HG03196 (cell line): ENCODE results near the gene SASH1.
"Not testable (repeated sequence)": the region's sequence is repeated elsewhere in the genome, so short reads cannot be mapped to it uniquely, and the experiment has no call there.

Experiments used
- ATAC-seq: cut with Tn5 transposase; IDR thresholded peaks from one replicate; pipeline ENCODE4 v1.9.1; 2021; ENCODE audit not compliant: unreplicated experiment

SASH1 gene

GRCh38 chr6:148572676-148573335 lies 230.2 kb downstream of the SASH1 start:
- ATAC-seq: no peak

DNA sequence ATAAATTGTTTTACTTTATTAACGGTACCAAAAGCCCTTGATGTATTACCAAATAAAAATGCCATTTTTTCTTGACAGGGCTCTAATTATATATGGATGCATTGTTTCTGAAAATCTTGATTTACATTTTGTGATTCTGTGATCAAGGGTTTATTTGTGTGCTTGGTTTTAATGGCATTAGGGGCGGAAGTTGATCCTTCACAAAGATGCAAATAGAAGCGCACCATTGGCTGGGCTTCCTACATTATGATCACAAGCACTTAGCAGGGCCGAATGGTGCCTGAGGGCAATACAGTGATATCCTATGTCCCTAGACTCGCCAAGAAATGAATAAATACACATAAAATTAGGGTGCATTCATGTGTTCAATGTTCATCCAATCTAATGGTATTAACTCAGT lies 231.3 kb downstream of the SASH1 start:
- ATAC-seq: no peak

DNA sequence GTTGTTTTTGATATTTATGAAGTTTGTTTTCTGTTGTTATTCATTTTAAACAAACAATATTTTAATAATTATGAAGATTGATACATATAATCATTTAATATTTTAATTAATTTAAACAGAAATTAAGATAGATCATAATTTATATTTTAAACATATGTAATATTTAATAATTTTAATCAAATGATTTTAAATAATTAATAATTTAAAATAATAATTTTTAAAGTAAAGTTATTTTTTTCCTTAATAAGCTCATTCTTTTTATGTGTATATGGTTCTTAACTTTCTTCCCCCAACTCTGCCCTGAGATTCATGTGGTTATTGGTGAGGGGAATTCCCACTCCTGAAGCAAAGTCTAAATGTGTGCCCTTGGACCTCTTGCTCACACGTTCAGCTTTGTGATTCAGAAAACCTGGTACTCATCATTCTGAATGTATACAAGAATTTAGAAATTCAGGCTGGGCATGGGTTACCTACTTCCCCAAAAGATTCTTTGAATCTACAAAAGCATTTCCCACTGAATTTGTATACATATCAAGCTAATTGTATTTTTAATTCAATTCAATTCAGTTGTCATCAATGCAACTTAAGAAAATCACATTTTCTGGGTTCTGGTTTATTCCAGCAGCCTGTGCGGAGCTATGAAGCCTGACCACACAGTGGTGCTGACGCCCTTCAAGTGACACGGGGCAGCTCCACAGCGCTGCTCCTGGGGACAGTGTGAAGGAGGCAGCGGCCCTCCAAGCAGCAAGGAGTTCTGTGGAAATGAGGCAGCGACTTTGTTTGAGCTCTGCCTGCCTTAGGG lies 235.2 kb downstream of the SASH1 start:
- peak; percentile 97 for ATAC-seq

- no peak for ATAC-seq
Measured at GRCh38 chr6:148578489-148578814, 235.8 kb downstream of the SASH1 start.

- ATAC-seq: no peak
Measured at GRCh38 chr6:148578837-148579565, 236.4 kb downstream of the SASH1 start.

- ATAC-seq: no peak
Measured at GRCh38 chr6:148580442-148580841, 237.8 kb downstream of the SASH1 start.

DNA sequence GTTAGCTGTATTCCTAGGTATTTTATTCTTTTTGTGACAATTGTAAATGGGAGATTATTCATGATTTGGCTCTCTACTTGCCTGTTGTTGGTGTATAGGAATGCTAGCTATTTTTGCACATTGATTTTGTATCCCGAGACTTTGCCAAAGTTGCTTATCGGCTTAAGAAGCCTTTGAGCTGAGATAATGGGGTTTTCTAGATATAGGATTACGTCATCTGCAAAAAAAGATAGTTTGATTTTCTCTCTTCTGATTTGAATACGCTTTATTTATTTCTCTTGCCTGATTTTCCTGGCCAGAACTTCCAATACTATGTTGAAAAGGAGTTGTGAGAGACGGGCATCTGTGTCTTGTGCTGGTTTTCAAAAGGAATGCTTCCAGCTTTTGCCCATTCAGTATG lies 241.0 kb downstream of the SASH1 start:
- no peak for ATAC-seq

GRCh38 chr6:148585641-148586040 lies 243.0 kb downstream of the SASH1 start:
- not testable (repeated sequence) for ATAC-seq

GRCh38 chr6:148590883-148591282 lies 248.2 kb downstream of the SASH1 start:
- no peak for ATAC-seq

GRCh38 chr6:148591656-148592055 lies 249.0 kb downstream of the SASH1 start:
- no peak for ATAC-seq

DNA sequence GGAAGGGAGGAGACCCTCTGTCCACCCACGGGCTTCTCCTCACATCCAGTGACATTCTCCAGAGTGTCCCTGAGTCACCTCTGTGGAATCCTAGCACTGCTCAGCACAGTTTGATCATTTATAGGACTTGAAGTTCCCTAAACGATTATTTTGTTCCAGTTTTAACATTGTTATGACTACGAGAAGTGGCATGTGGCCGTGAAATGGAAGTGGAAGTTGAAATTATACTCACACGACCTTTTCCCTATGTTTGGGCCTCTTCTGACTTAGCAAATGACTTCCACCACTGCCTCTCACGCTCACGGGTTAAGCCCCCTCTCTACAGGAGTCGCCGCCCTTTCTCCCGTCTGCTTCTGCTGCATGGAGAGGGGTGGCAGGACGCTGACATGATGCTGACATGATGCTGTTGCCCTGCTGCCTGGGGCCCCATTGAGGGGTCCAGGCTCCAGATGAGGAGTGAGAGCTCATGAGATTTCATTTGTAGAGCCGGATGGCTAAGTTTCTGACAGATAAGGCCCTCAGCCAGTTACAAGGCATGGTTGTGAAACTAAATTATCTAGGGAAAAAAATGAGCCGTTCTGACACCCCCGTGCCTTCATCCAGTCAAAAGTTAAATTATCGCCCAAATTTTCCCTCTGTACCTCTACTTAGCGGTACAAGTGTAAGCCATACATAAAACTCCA lies 250.6 kb downstream of the SASH1 start:
- no peak for ATAC-seq

- no peak for ATAC-seq
Measured at GRCh38 chr6:148593813-148594170, 251.2 kb downstream of the SASH1 start.

DNA sequence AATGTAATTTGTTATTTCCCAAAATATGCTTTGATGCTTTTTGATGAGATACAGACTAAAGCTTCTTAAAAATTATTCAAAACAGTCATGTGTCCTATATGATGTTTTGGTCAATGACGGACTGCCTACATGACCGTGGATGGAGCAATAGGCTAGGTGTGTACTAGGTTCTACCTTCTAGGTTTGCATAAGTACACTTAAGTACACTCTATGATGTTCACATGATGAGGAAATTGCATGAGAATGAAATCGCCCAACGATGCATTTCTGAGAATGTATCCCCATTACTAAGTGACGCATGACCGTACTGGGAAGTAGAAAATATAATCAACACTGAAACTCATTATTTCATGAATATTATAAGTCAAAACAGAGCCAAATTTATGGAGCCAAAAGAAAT lies 252.9 kb downstream of the SASH1 start:
- no peak for ATAC-seq

GRCh38 chr6:148596891-148597455 lies 254.3 kb downstream of the SASH1 start:
- ATAC-seq: no peak

DNA sequence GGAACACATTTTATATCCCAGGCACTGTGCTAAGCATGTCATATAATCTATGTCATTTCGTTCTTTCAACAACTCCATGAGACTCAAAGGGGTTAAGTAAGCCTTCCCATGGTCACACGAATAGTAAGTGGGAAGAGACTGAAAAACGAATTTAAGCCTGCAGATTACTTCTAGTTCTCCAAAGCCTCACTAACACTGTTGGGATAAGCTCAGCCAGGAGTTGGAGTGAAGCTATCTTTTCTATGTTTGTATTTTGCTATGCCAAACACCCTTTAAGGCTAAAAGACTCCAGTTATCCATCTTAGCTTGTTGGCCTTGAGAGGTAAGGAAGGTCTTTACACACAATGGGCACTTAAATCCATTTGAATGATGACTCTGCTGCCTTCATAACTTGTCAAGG lies 256.1 kb downstream of the SASH1 start:
- ATAC-seq: no peak

DNA sequence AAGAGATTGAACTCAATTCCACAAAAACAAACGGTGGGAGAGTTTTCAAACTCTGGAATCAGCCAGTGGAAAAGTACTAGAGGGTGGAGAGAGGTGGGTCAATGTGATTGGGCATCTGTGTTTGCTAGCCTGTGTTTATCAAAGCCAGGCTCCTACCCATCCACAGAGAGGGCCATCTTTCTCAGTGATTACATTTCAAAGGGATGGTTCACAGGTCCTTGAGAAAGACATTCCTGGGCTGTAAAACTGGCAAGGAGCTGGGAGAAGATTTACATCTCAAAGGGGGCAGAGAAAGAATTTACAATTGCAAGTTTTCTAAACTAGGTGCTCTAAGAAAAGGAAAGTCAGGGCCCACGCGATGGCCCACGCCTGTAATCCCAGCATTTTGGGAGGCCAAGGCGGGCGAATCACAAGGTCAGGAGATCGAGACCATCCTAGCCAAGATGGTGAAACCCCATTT lies 257.4 kb downstream of the SASH1 start:
- no peak for ATAC-seq
